ENCODE data around the gene TNIP2. TPM values are rescaled to one million over a fixed set of nuclear protein-coding genes. Genes with fewer than 3 reads are reported as not detected.

The TNIP2 gene
- total RNA-seq, 1 experiment from 2014 or later, result 41.0 TPM

GRCh38 chr4:2754848-2755819, 1.0 kb downstream of the TNIP2 start:
- H3K9me3 ChIP-seq (ENCODE audit: control insufficient read depth in 1 of 2, insufficient read depth in 1 of 2, low read depth in 1 of 2, low read length in 2 of 2), result no peaks in the 10 kb centered on the region
- DNase-seq (ENCODE audit: low read depth, low spot score), result no peak
- H2AFZ ChIP-seq (ENCODE audit: low read depth, low read length, poor library complexity, severe bottlenecking), result no peak overlapping the region
- peak overlapping the region; percentile 82 for H3K9ac ChIP-seq (ENCODE audit: low read length)
- H3K27me3 ChIP-seq (ENCODE audit: insufficient read depth, low read length), result no peaks in the 10 kb centered on the region
- peak overlapping the region; percentile 98 for H3K27ac ChIP-seq (ENCODE audit: low read depth, low read length)
- H3K4me1 ChIP-seq (ENCODE audit: control insufficient read depth in 1 of 2, insufficient read depth in 2 of 2, low read length in 2 of 2), result peaks cover 11 to 15% of the 10 kb centered on the region in 2 experiments; a peak in 3 of 4 replicates
- BruUV-seq (replicated peaks), result no TSS peak
- ChIA-PET RAD21 (ENCODE audit: low non-redundant PET in 1 of 2, low total read pairs in 2 of 2, uncharacterized antibody in 2 of 2, unreplicated experiment in 2 of 2) (no interaction called here), CTCF (no interaction called here), POLR2A (no interaction called here)
- no peak for ATAC-seq
- no peaks in the 10 kb centered on the region for H3K36me3 ChIP-seq (ENCODE audit: control insufficient read depth in 1 of 2, insufficient read depth in 2 of 2, low read length in 2 of 2)
- H4K20me1 ChIP-seq (ENCODE audit: insufficient read depth), result no peaks in the 10 kb centered on the region
- no peak for TF ChIP-seq CBX3 (IDR thresholded peaks at IDR 0.05; ENCODE audit: low read depth)
- no peak for TF ChIP-seq YY1 (IDR thresholded peaks at IDR 0.05; ENCODE audit: extremely low read depth, insufficient replicate concordance, low read depth, low read length)
- no peak for TF ChIP-seq EZH2 (IDR thresholded peaks at IDR 0.05)
- no peak for TF ChIP-seq SRF (IDR thresholded peaks at IDR 0.05; ENCODE audit: low read depth)
- no peak for TF ChIP-seq TCF7L2 (IDR thresholded peaks at IDR 0.05; ENCODE audit: borderline replicate concordance, extremely low read depth, insufficient read depth, insufficient read length)
- no peak for TF ChIP-seq POLR2A (IDR thresholded peaks at IDR 0.05; ENCODE audit: borderline replicate concordance, extremely low read depth, insufficient read depth, insufficient read length)
- no peak for TF ChIP-seq ZNF274 (IDR thresholded peaks at IDR 0.05; ENCODE audit: low read depth, low read length)
- no peak for TF ChIP-seq JUND (IDR thresholded peaks at IDR 0.05)
- no peak for TF ChIP-seq EZH2phosphoT487 (IDR thresholded peaks at IDR 0.05; ENCODE audit: borderline replicate concordance)
- TF ChIP-seq SIN3A (IDR thresholded peaks at IDR 0.05; ENCODE audit: low read depth), result no peak
- no peak for TF ChIP-seq REST (IDR thresholded peaks at IDR 0.05; ENCODE audit: low read depth)
- no peak for TF ChIP-seq CEBPB (IDR thresholded peaks at IDR 0.05; ENCODE audit: low read depth)
- no peak for TF ChIP-seq EGR1 (IDR thresholded peaks at IDR 0.05; ENCODE audit: low read depth)
- no peak for TF ChIP-seq ATF3 (IDR thresholded peaks at IDR 0.05)
- TF ChIP-seq MAX (IDR thresholded peaks at IDR 0.05), result no peak
- peak overlapping the region; percentile 82 for H3K4me2 ChIP-seq (ENCODE audit: low read length)
- H3K9me2 ChIP-seq (ENCODE audit: insufficient read depth), result no peaks in the 10 kb centered on the region
- peaks cover 47% of the 10 kb centered on the region for H3K79me2 ChIP-seq (ENCODE audit: insufficient read depth, low read length)
- intact Hi-C loops (cut with micrococcal nuclease), result no loop called here
- H3K4me3 ChIP-seq (replicated peaks in 1 of 2; ENCODE audit: low read depth in 1 of 2, low read length in 2 of 2), result peak overlapping the region; percentile 81 to 86

Data from HCT116 (cell line).